ENCODE data around the gene PTCD2.

GRCh38 chr5:72380492-72381274, 60.5 kb downstream of the PTCD2 start:
- TF ChIP-seq CTCF (IDR thresholded peaks at IDR 0.05) = no peak
- no peak for TF ChIP-seq POLR2AphosphoS5 (IDR thresholded peaks at IDR 0.05)
- TF ChIP-seq POLR2A (IDR thresholded peaks at IDR 0.05) = no peak
- TF ChIP-seq EP300 (IDR thresholded peaks at IDR 0.05; ENCODE audit: low read depth) = no peak
